Effector memory CD4-positive, alpha-beta T cell (primary cell): Measurements from ENCODE around the gene STEAP1B.
"Not testable (repeated sequence)": the region's sequence is repeated elsewhere in the genome, so short reads cannot be mapped to it uniquely, and the experiment has no call there.

Experiments
- DNase-seq, 3 donors: peaks; one replicate each; pipeline ENCODE4 v3.0.0-alpha.2; 2020
- H3K27ac ChIP-seq: 2 replicates; pipeline ENCODE4 v1.7.0; 2013; ENCODE audit warnings: mild to moderate bottlenecking, low read length, moderate library complexity; ENCODE audit not compliant: insufficient read depth, poor library complexity, severe bottlenecking
- H3K27me3 ChIP-seq: replicated peaks from 2 replicates; pipeline ENCODE4 v1.7.0; 2013; ENCODE audit warnings: mild to moderate bottlenecking, low read length; ENCODE audit not compliant: insufficient read depth, control insufficient read depth, poor library complexity, severe bottlenecking
- H3K36me3 ChIP-seq: 2 replicates; pipeline ENCODE4 v1.7.0; 2013; ENCODE audit warnings: mild to moderate bottlenecking, low read length, moderate library complexity; ENCODE audit not compliant: control insufficient read depth, insufficient read depth
- H3K4me1 ChIP-seq: 2 replicates; pipeline ENCODE4 v1.7.0; 2013; ENCODE audit warnings: low read length, mild to moderate bottlenecking; ENCODE audit not compliant: control insufficient read depth, insufficient read depth, poor library complexity, severe bottlenecking
- H3K4me3 ChIP-seq: 2 replicates; pipeline ENCODE4 v1.7.0; 2013; ENCODE audit warnings: low read length, low read depth, mild to moderate bottlenecking; ENCODE audit not compliant: insufficient read depth, poor library complexity, severe bottlenecking
- H3K9me3 ChIP-seq: 2 replicates; pipeline ENCODE4 v1.7.0; 2013; ENCODE audit warnings: mild to moderate bottlenecking, low read length, moderate library complexity; ENCODE audit not compliant: control insufficient read depth

The STEAP1B gene

GRCh38 chr7:22501336-22501735 lies 1.3 kb upstream of the STEAP1B start:
- H3K4me1 ChIP-seq, H3K27me3 ChIP-seq, H3K27ac ChIP-seq, DNase-seq, H3K9me3 ChIP-seq, H3K4me3 ChIP-seq, H3K36me3 ChIP-seq: not testable (repeated sequence)

- Histone ChIP-seq H3K9me3 (no peaks in the 10 kb centered on the region), H3K4me1 (peaks cover 6% of the 10 kb centered on the region), H3K4me3 (no peak overlapping the region), H3K27ac (no peak overlapping the region), H3K36me3 (no peaks in the 10 kb centered on the region), H3K27me3 (peaks cover 7% of the 10 kb centered on the region)
- DNase-seq = no peak
These were observed 944 bp downstream of the STEAP1B start for GRCh38 chr7:22499044-22499443.

- not testable (repeated sequence) for H3K27ac ChIP-seq, H3K36me3 ChIP-seq, H3K27me3 ChIP-seq, H3K4me3 ChIP-seq, DNase-seq, H3K9me3 ChIP-seq, H3K4me1 ChIP-seq
These were observed 3.1 kb downstream of the STEAP1B start for GRCh38 chr7:22496912-22497311.

GRCh38 chr7:22496296-22496888 lies 3.6 kb downstream of the STEAP1B start:
- H3K4me3 ChIP-seq, H3K4me1 ChIP-seq, H3K36me3 ChIP-seq, H3K27me3 ChIP-seq, H3K27ac ChIP-seq, DNase-seq, H3K9me3 ChIP-seq: not testable (repeated sequence)

GRCh38 chr7:22493160-22493925 lies 6.6 kb downstream of the STEAP1B start:
- DNase-seq, H3K36me3 ChIP-seq, H3K27me3 ChIP-seq, H3K4me3 ChIP-seq, H3K27ac ChIP-seq, H3K9me3 ChIP-seq, H3K4me1 ChIP-seq: not testable (repeated sequence)

- no peak overlapping the region for H3K27ac ChIP-seq
- no peak overlapping the region for H3K4me3 ChIP-seq
- peak in 2 of 3 donors; percentile 32 to 43 for DNase-seq
- H3K36me3 ChIP-seq = no peaks in the 10 kb centered on the region
- H3K4me1 ChIP-seq = no peaks in the 10 kb centered on the region
- no peaks in the 10 kb centered on the region for H3K9me3 ChIP-seq
- H3K27me3 ChIP-seq = no peaks in the 10 kb centered on the region
These were observed 11.1 kb downstream of the STEAP1B start for GRCh38 chr7:22488643-22489462.

- no peaks in the 10 kb centered on the region for H3K4me1 ChIP-seq
- no peak overlapping the region for H3K4me3 ChIP-seq
- no peak for DNase-seq
- no peak overlapping the region for H3K27ac ChIP-seq
- no peaks in the 10 kb centered on the region for H3K27me3 ChIP-seq
- H3K36me3 ChIP-seq = no peaks in the 10 kb centered on the region
- H3K9me3 ChIP-seq = no peaks in the 10 kb centered on the region
These were observed 11.9 kb downstream of the STEAP1B start for GRCh38 chr7:22487978-22488642.

- no peaks in the 10 kb centered on the region for H3K36me3 ChIP-seq
- H3K4me3 ChIP-seq = no peak overlapping the region
- DNase-seq = no peak
- no peaks in the 10 kb centered on the region for H3K27me3 ChIP-seq
- H3K9me3 ChIP-seq = no peaks in the 10 kb centered on the region
- H3K4me1 ChIP-seq = no peaks in the 10 kb centered on the region
- no peak overlapping the region for H3K27ac ChIP-seq
These were observed 13.4 kb downstream of the STEAP1B start for GRCh38 chr7:22486597-22486996.

- no peak for DNase-seq
- Histone ChIP-seq H3K9me3 (no peaks in the 10 kb centered on the region), H3K36me3 (no peaks in the 10 kb centered on the region), H3K27ac (no peak overlapping the region), H3K4me1 (no peaks in the 10 kb centered on the region), H3K4me3 (no peak overlapping the region), H3K27me3 (no peaks in the 10 kb centered on the region)
These were observed 14.8 kb downstream of the STEAP1B start for GRCh38 chr7:22485189-22485588.
